Measurements from ENCODE around the gene FBXW12.
"Not testable (repeated sequence)": the region's sequence is repeated elsewhere in the genome, so short reads cannot be mapped to it uniquely, and the experiment has no call there.

The FBXW12 gene, protein sequence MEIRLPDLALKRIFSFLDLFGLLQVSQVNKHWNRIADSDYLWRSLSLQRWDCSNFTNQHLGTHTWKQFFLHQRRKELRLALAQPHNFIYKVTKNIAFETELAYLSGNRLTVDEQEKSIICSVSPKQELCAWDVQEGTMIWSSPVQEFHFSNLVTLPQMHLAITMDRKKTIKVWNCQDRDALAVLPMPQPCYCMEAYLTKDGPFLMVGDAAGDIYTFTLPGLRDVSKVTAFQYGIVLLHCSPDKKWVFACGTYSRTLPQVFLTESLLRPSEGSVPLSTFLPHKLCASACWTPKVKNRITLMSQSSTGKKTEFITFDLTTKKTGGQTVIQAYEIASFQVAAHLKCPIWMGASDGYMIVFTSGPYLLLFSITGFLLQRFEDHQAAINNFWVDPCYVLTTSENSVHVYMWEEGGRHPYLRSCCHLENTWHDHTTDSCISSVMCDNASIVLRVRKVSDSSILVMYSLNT

DNA sequence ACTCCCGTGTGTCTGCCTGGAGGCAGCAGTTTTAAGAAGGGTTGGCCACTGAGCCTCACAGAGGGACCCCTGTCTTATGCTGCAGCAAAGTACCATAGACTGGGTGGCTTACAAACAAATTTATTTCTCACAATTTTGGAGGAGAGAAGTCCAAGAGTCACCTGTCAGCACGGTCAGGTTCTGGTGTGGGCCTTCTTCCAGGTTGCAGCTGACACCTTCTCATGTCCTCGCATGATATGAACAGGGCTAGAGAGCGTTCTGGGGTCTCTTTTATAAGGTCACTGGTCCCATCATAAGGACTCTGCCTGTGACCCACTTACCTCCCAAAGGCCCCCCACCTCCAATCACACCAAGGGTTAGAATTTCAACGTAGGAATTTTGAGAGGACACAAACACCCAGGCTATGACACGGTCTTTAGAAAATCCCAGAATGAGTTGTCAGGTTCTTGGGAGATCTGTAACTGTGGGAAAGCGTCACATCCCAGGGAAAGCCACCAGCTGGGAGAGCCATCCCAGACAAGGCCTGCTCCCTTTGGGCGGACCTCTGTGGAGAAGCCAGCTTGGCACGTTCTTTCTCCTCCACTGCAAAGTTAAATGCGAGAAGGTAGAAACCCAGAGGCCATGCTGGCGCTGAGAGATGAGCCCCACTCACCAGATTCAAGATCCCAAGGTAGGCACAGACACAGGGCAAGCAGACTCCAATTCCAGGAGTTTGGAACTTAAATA, at the start of gene FBXW12:
Gene FBXW12, plus strand, starts transcription at position 569 of the 726 bp plus-strand sequence. CDS start 549 bp downstream, outside the sequence.
- no peak for ATAC-seq (replicated peaks)
- no peaks in the 10 kb centered on the region for H3K9me3 Mint-ChIP-seq

DNA sequence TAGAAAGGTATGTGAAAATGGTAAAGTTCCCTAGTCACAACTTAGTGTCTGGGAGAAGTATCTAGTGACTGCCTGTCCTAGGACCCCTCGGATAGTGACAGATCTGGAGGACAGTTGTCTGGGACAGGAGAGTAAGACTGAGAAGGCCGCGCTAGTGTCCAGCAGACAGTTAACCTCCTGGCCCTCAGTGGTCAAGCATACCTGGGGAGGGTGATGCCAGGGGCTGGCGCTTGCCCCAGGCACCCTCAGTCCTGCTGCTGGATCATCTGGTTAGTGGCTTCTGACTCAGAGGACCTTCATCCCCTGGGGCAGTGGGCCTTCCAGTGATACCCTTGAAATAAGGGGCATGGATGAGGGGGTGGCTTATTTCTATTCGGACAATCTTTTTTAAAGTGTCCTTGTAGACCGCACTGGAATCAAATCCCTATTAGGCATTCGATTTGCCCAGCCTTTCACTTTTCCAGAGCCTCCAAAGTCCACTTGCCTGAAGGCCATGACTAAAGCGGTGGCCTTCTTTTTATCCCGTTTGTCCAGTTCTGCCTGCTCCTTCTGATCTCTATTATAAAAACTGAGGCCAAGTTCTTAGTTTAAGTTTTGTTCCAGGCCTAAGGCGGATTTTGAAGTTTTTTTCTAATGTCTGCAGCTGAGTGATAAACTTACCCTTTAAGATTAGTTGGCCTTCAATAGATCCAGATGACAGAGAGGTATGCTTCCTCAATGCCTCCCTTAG, 40.1 kb upstream of the FBXW12 start:
- not testable (repeated sequence) for H3K4me1 Mint-ChIP-seq; H3K4me3 Mint-ChIP-seq; H3K9me3 Mint-ChIP-seq; ATAC-seq (replicated peaks); H3K36me3 Mint-ChIP-seq; H3K27ac Mint-ChIP-seq; DNase-seq
- peaks cover 30 to 35% of the 10 kb centered on the region in 2 donors for H3K27me3 Mint-ChIP-seq

More for the DNA sequence above, at the start of gene FBXW12:
- Mint-ChIP-seq H3K27me3 (no peaks in the 10 kb centered on the region), H3K36me3 (no peaks in the 10 kb centered on the region), H3K4me3 (no peak within 1 kb of the TSS), H3K4me1 (no peaks in the 10 kb centered on the region), H3K27ac (no peak within 1 kb of the TSS)
- DNase-seq, result no peak

DNA sequence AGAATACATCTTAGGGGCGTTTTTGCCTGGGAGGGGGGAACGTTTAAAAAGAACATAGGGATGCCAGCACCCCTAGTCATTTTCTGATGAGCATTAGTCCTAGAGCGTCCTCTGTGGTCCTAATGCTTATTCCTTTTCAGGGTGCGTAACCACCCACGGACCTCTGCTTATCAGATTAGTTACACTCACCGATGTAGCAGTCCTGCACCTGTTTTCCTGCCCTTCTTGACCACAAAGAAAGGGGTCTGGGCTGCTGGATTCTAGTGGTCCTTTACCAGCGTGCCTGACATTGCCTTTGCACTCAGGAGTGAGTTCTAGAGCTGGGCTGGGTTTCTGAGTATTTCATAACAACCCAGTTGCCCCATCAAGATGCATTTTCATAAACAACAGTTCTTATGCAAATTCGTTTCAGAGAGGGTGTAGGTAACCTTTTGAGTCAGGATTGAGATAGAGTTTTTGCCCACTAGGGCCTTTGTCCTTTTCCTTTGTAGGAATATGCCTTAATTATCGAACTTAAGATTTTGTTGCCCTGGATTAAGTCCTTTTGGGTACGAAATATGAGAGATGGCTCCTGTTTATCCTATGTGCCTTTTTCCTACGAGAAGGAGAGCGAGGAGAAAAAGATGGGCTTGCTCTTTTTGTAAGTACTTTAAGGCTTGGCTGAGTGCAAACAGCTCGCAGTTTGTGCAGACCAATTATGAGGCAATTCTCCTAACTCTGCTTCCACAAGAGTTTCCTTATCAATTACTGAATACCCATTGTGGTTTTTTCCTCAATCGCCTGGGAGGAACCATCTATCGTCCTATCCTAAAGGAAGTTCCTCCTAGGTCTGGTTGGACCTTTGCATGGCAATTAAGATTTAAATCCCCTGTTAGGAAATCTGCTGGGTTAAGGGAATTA, 38.4 kb upstream of the FBXW12 start, which contains the start of gene SPINK8:
Gene SPINK8, minus strand, starts transcription at position 316 of the 900 bp plus-strand sequence. CDS start 5,320 bp downstream, outside the sequence.
- H3K36me3 Mint-ChIP-seq; ATAC-seq (replicated peaks); DNase-seq; H3K4me3 Mint-ChIP-seq; H3K9me3 Mint-ChIP-seq; H3K4me1 Mint-ChIP-seq; H3K27ac Mint-ChIP-seq: not testable (repeated sequence)
- H3K27me3 Mint-ChIP-seq, result peaks cover 26 to 39% of the 10 kb centered on the region in 2 donors

DNA sequence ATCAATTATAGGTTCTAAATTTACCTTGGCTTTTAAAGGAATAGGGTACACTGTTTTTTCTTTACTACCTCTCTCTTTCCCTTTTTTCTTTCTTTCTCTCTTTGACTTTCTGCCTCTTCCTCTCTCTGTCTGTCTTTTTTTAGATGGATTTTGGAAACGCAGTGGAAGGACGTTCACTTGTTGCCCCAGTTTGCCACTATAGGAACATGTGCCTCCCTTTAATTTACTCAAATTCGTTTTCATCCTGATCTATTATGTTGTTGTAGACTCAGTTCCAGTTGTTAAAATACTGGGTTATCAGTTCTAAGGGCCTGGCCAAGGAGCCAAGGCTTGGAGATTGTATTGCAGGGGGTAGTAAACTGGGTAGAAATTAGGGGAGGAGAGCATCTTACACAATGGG, 37.4 kb upstream of the FBXW12 start:
- Mint-ChIP-seq H3K36me3 (no peaks in the 10 kb centered on the region), H3K27ac (peak overlapping the region; percentile 10), H3K9me3 (no peaks in the 10 kb centered on the region), H3K4me3 (no peak overlapping the region), H3K27me3 (peaks cover 28 to 40% of the 10 kb centered on the region in 2 donors), H3K4me1 (no peaks in the 10 kb centered on the region)
- no peak for DNase-seq
- no peak for ATAC-seq (replicated peaks)

DNA sequence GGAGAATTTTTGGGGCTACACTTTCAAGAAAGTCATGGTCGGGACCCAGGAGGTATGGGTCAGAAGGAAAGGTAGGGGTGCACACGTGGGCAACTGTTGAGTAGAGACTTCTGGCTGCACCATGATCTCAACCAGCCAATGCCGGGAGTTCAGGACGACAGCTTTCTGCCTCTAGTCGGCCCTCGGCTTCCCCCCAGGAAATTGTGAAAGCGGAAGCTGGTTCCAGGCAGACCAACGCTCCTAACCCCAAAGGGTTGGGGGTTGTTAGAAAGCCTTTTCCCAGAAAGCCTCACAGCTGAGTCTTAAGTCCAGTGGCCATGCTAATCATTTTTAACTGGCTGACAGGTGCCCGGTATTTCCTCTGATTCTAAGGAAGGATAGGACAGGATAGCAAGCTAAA, 36.7 kb upstream of the FBXW12 start:
- not testable (repeated sequence) for H3K4me3 Mint-ChIP-seq; H3K36me3 Mint-ChIP-seq; DNase-seq; H3K4me1 Mint-ChIP-seq; ATAC-seq (replicated peaks); H3K27ac Mint-ChIP-seq; H3K9me3 Mint-ChIP-seq
- H3K27me3 Mint-ChIP-seq, result peaks cover 28 to 40% of the 10 kb centered on the region in 2 donors

DNA sequence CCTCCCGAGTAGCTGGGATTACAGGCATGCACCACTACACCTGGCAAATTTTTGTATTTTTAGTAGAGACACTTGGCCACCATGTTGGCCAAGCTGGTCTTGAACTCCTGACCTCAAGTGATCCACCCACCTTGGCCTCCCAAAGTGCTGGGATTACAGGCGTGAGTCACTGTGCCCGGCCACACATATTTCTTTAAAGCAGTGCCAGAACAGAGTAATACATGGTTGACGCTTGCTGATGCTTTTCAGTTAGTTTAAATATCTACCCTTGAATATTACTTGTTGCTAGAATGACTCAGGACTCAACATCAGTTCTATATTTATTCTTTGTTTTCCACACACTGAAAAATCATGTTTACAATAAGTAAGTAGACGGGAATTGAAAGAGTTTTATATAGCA, 34.5 kb upstream of the FBXW12 start:
- not testable (repeated sequence) for H3K27ac Mint-ChIP-seq; H3K36me3 Mint-ChIP-seq; DNase-seq; H3K9me3 Mint-ChIP-seq; H3K4me1 Mint-ChIP-seq; H3K4me3 Mint-ChIP-seq; ATAC-seq (replicated peaks)
- H3K27me3 Mint-ChIP-seq, result peaks cover 23 to 34% of the 10 kb centered on the region in 2 donors

DNA sequence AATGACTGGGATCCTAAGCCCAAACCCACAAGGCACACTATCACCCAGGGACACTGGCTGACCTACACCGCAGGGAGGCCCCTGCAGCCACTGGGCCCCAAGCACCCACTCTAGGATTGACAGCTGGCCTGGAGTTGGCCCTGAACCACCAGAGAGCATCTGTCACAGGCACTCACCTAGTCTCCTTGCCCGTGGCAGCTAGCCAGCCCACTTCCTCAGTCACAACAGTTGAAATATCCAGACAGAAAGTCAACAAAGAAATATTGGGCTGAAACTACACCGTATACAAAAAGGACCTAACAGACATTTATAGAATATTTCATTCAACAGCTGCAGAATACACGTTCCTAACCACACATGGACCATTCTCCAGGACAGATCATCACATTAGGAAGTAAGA, 33.4 kb upstream of the FBXW12 start:
- no peak overlapping the region for H3K27ac Mint-ChIP-seq
- DNase-seq (no peak), ATAC-seq (replicated peaks) (no peak)
- no peak overlapping the region for H3K4me3 Mint-ChIP-seq
- no peaks in the 10 kb centered on the region for H3K36me3 Mint-ChIP-seq
- H3K9me3 Mint-ChIP-seq, result no peaks in the 10 kb centered on the region
- peaks cover 18 to 30% of the 10 kb centered on the region in 2 donors for H3K27me3 Mint-ChIP-seq
- H3K4me1 Mint-ChIP-seq, result no peaks in the 10 kb centered on the region

DNA sequence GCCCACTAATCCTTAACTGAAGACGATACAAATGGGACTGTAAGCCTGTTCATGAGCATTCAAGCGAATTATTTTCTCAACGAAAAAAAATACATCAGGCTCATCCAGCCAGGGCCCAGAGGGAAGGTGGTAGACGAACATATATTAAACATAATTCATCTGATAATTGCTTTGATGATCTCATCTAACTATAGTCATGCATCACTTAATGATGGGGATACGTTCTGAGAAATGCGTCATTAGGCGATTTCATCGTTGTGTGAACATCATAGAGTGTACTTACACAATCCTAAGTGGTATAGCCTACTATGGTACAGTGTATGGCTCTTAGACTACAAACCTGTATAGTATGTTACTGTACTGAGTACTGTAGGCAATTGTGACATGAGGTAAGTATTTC, 28.6 kb upstream of the FBXW12 start:
- H3K27me3 Mint-ChIP-seq, result peaks cover 3 to 6% of the 10 kb centered on the region in 2 donors
- no peaks in the 10 kb centered on the region for H3K36me3 Mint-ChIP-seq
- no peak overlapping the region for H3K27ac Mint-ChIP-seq
- H3K4me3 Mint-ChIP-seq, result no peak overlapping the region
- ATAC-seq (replicated peaks) (no peak), DNase-seq (no peak)
- H3K9me3 Mint-ChIP-seq, result no peaks in the 10 kb centered on the region
- no peaks in the 10 kb centered on the region for H3K4me1 Mint-ChIP-seq

DNA sequence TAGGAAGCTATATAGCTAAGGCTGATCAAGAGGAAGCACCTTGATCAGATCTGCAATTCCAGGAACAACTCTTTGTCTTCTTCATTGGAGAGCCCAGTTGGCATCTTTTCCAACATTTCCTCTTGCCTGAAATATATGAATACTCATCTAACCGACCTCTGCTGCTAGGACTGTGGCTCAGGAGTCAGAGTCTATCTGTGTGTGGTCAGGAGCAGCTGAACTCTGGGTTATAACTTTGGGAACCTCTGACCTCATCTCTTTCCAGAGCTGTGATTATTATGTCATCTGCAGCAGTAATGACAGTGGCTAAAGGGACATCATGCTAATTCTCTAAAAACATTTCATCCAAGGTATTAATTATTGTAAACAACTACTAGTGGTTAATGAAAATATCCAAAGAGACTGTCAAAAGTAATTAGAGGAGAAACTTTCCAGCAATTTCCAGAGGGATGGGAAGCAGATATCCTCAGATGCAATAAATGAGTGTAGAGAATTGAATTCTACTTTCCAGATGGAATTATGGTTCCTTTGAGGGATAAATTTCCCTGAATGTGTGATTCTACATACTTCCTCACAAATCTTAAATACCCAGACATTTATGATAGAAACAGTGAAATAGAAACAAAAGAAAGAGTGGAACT, 27.0 kb upstream of the FBXW12 start:
- Mint-ChIP-seq H3K27me3 (peaks cover 0 to 3% of the 10 kb centered on the region in 2 donors), H3K36me3 (no peaks in the 10 kb centered on the region), H3K4me1 (no peaks in the 10 kb centered on the region), H3K27ac (no peak overlapping the region), H3K4me3 (no peak overlapping the region), H3K9me3 (no peaks in the 10 kb centered on the region)
- no peak for DNase-seq
- no peak for ATAC-seq (replicated peaks)

DNA sequence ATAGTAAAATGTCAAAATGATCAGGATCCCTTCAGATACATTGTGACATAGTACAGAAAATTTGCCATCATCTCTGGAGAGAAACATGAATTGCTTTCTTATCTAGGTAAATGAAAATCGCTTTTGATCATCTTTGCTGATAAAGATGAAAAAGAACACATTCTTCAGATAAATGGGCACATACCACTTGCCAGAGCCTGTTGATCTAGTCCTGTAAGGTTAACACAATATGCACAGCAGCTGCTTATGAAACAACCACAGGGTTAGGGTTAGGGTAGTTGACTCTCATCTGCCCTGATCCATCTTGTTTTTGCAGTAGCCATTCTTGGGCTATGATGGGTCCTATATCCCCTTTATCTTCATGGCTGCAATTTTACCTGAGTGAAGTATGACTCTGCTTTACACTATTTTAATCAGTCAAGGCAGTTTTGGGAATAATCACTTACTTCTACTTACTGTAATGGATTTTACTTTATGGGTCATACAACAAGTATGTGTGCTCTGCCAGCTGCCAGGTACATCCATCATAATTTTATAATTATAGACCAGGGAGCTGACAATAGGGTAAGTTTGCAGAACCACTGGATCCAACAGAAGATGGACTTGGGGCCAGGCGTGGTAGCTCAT, 26.0 kb upstream of the FBXW12 start:
- Mint-ChIP-seq H3K9me3 (no peaks in the 10 kb centered on the region), H3K27ac (no peak overlapping the region), H3K27me3 (peaks cover 0 to 3% of the 10 kb centered on the region in 2 donors), H3K4me1 (no peaks in the 10 kb centered on the region), H3K36me3 (no peaks in the 10 kb centered on the region), H3K4me3 (no peak overlapping the region)
- DNase-seq (no peak), ATAC-seq (replicated peaks) (no peak)

DNA sequence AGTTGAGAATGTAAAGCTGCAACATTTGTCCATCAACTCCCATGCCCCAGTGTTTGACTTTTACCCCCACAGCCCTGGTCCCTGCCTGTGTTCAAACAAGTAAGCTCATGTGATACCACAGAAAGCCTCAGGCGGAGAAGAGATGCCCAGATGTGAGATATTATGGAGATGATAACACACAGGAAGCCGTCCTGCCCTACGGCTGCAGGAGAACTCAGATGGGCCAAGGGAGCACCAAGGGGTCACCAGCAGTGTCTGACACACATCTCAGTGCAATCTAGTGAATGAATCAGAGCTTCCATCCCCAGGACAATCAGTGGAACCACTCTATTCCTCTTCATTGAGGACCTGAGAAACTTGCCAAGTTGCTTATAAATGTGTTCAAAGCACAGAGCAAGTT, 24.5 kb upstream of the FBXW12 start:
- H3K36me3 Mint-ChIP-seq, result no peaks in the 10 kb centered on the region
- no peak overlapping the region for H3K27ac Mint-ChIP-seq
- H3K4me3 Mint-ChIP-seq, result no peak overlapping the region
- no peaks in the 10 kb centered on the region for H3K9me3 Mint-ChIP-seq
- no peak for ATAC-seq (replicated peaks)
- DNase-seq, result no peak
- H3K4me1 Mint-ChIP-seq, result no peaks in the 10 kb centered on the region
- H3K27me3 Mint-ChIP-seq, result peaks cover 0 to 10% of the 10 kb centered on the region in 2 donors

DNA sequence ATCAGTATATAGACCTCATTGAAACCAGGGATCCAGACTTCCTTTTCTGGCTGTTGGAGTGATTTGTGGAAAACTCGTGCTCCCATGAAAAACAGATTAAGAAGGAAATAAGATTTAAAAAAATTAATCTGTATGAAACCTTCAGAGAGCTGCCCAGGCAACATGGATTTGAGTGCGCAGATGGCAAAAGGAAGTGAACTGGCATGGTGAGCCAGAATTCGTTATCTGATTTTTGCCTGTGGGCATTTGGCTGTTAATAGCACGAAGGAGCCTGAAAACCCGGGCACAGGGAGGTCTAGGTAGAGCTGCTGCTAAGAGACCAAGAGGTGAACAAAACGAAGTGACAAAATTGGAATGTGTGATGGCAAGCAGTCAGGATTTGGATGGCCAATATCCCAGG, 19.5 kb upstream of the FBXW12 start:
- H3K36me3 Mint-ChIP-seq, result no peaks in the 10 kb centered on the region
- DNase-seq, result no peak
- H3K9me3 Mint-ChIP-seq, result no peaks in the 10 kb centered on the region
- no peak overlapping the region for H3K27ac Mint-ChIP-seq
- no peaks in the 10 kb centered on the region for H3K4me1 Mint-ChIP-seq
- no peak for ATAC-seq (replicated peaks)
- H3K27me3 Mint-ChIP-seq, result peaks cover 30 to 35% of the 10 kb centered on the region in 2 donors
- no peak overlapping the region for H3K4me3 Mint-ChIP-seq

DNA sequence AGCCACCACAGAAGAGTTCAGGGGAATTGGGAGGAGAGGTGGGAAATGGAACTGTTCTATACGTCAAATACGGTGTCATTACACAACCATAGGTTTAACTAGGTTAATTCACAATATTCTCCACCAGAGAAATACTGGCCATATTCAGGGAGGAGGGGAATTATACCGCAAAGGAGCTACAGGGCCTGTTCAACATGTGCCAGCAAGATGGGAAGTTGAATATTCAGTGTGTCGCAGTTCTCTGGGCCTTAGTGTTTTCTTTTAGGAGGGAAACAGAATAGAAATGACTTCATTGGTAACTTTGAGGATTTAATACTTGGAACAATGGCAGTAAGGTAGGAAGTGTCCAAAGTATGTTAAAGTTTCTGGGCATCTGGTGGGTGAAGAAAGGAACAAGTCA, 18.0 kb upstream of the FBXW12 start:
- Mint-ChIP-seq H3K27me3 (peaks cover 40 to 44% of the 10 kb centered on the region in 2 donors), H3K9me3 (no peaks in the 10 kb centered on the region), H3K27ac (no peak overlapping the region), H3K4me3 (no peak overlapping the region), H3K36me3 (no peaks in the 10 kb centered on the region), H3K4me1 (no peaks in the 10 kb centered on the region)
- ATAC-seq (replicated peaks) (no peak), DNase-seq (no peak)
